Right lobe of liver (tissue), 4 donors: Measurements from ENCODE around the gene GJC2.

Experiments used
- CTCF ChIP-seq, 4 donors: fragments of 200-600 bp in 3 of 4; fragments of 450-650 bp in 1 of 4; IDR thresholded peaks; one replicate each; pipeline versions ENCODE4 v1.5.1 to v1.8.0; 2016 to 2022; ENCODE audit warnings: antibody characterized with exemption in 4 of 4, mild to moderate bottlenecking in 2 of 4
- POLR2A ChIP-seq: fragments of 450-650 bp; IDR thresholded peaks from one replicate; pipeline ENCODE4 v1.6.1; 2017; ENCODE audit warnings: antibody characterized with exemption, mild to moderate bottlenecking
- donor health status: DM: no; HTN: no; CAD: no.
- donor health status: DM: no; HTN: no; CAD: no.
- donor health status: DM: no; HTN: yes; CAD: no.

- no peak for TF ChIP-seq CTCF (IDR thresholded peaks at IDR 0.05)
- no peak for TF ChIP-seq POLR2A
These were observed 43.5 kb upstream of the GJC2 start for GRCh38 chr1:228105996-228106799.
